Gastroesophageal sphincter (tissue), 3 donors: Measurements from ENCODE around the gene COQ6.
A peak's percentile ranks its signal among the peaks of the same experiment; 100 is the strongest.

Experiments used
- POLR2A ChIP-seq, 2 donors: fragments of 450-650 bp; IDR thresholded peaks; one replicate each; pipeline ENCODE4 v1.6.1; 2017; ENCODE audit warnings: antibody characterized with exemption in 2 of 2, mild to moderate bottlenecking in 2 of 2, moderate library complexity in 1 of 2
- TF ChIP-seq, protein P1 (sequence below), 4 experiments: fragments of 200-600 bp in 2 of 4; fragments of 450-650 bp in 2 of 4; sonication (generic) in 1 of 4; IDR thresholded peaks; one replicate each; pipeline ENCODE4 v1.5.1; 2017 to 2019; ENCODE audit warnings: antibody characterized with exemption in 4 of 4, mild to moderate bottlenecking in 2 of 4, moderate library complexity in 2 of 4

DNA sequence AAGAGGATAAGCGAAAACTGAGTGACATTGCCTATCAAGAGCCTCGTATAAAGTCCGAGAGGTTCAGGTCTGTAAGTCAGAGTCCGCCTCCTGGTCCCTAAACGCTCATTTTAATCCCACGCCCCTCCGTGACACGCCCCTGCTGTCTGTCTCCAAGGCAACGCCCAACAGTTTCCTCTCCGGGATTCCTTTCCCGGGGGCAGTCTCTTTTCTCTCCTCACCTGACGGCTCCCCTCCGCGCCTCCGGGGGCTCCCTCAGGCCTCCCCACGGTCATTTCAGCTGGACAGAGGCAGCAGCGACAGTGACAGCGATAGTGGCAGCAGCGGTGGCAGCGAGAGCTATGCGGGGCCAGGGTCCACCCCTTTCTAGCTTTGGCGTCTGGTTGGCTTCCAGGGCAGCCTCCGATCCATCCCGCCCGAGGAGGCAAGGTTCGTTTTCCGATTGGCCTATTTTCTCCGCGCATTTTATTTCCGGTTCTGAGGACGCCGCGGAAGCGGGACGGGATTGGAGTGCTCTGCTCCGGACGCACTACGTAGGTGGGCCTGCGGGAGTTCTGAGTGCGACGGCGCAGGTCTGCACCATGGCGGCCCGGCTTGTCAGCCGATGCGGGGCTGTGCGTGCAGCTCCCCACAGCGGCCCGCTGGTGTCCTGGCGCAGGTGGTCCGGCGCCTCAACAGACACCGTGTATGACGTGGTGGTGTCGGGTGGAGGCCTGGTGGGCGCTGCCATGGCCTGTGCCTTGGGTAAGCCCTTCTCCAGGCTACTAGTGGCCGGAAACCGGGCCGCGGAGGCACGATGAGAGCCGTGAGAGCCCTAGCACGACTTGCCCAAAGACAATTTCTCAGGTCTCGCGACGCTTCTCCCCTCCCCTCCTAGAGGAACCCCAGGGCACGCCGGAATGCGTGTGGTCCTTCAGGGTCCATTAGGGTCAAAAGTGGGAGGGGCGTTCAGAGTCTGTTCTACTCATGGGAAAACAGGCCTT lies at the start of gene COQ6, which contains the start of gene FAM161B:
- TF ChIP-seq, protein P1, sequence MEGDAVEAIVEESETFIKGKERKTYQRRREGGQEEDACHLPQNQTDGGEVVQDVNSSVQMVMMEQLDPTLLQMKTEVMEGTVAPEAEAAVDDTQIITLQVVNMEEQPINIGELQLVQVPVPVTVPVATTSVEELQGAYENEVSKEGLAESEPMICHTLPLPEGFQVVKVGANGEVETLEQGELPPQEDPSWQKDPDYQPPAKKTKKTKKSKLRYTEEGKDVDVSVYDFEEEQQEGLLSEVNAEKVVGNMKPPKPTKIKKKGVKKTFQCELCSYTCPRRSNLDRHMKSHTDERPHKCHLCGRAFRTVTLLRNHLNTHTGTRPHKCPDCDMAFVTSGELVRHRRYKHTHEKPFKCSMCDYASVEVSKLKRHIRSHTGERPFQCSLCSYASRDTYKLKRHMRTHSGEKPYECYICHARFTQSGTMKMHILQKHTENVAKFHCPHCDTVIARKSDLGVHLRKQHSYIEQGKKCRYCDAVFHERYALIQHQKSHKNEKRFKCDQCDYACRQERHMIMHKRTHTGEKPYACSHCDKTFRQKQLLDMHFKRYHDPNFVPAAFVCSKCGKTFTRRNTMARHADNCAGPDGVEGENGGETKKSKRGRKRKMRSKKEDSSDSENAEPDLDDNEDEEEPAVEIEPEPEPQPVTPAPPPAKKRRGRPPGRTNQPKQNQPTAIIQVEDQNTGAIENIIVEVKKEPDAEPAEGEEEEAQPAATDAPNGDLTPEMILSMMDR (IDR thresholded peaks at IDR 0.05) = peak in 2 of 4 experiments; percentile 9 to 37
- peak; percentile 86 to 87 for TF ChIP-seq POLR2A (IDR thresholded peaks at IDR 0.05)
